ENCODE results near the gene RNF144B.
"Not testable (repeated sequence)": the region's sequence is repeated elsewhere in the genome, so short reads cannot be mapped to it uniquely, and the experiment has no call there.

Gene RNF144B

DNA sequence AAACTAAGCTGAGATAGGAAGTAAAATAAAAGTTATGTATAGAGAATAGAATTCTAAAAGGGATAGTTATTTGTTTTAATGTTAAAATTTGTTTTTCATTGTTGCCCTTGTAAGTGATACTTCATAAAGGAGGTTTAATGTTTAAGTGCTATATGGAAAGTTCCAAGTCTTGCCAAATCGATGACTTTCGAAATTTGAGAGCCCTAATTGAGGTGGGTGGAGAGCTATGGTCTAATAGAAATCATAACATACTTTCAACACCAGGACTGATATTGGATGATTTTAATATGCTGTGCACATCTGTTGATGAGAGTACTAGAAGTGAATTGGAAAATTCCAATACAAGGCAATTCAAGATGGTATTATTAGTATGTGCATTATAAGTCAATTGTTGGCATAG lies 64.6 kb downstream of the RNF144B start:
- no peak for DNase-seq

DNA sequence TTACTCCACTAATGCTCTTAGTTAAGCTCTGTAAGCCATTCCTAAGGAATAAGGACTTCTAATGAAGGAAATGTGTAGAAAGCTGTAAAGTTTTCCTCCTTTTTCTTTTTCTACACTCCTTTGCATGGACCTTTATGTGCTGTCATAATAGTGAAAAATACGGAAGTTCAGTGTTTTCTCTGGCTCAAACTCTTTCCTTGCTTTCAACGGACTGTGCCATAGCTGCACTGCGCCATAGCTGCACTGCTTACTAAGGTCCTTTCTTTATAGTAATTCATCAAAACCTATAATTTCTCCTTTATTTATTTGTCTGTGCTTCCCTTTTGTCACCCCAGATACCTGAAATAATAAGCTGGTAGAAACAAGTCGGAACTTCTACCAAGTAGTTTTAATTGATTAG lies 67.3 kb downstream of the RNF144B start:
- DNase-seq: no peak

DNA sequence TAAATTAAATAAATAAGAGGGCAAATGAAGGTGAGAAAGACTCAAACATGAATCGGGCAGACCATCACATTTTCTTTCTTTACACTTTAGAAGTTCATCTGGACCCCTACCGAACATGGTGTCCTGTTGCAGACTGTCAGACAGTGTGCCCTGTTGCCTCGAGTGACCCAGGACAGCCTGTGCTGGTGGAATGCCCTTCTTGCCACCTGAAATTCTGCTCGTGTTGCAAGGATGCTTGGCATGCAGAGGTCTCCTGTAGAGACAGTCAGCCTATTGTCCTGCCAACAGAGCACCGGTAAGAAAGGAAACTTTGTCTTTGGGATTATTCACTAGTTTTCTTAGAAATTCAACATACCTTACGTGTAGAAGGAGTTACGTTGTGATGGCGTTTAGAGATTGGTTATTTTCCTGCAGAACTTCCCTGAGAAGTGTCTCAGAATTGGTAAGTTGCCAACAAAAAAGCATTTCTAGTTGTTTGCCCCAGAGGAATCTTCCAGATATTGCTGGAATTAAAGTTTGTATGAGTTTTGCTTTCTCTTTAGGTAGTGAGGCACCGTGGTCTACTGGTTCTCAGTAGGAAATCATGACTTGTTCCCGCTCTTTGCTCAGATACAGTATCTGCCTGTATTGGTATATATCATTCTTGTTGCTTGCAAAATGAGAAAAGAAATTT lies 70.1 kb downstream of the RNF144B start:
- no peak for DNase-seq

- not testable (repeated sequence) for DNase-seq
These were observed 70.9 kb downstream of the RNF144B start for GRCh38 chr6:18458086-18458485.

DNA sequence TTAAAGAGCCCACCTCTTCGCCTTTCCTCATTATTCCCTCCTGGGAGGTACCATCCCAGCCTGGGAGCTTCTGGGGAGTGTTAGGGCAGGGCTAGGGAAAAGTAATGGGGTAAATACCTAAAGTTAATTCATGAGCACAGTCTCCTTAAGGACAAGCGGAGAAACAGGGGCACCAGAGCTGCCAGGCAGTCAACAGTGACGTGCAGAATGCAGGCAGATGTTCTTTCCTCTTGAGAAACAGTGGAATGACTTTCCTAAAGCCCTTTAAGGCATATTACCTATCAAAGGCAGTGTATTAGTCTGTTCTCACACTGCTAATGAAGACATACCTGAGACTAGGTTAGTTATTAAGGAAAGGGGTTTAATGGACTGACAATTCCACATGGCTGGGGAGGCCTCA lies 76.3 kb downstream of the RNF144B start:
- DNase-seq: no peak

- DNase-seq: no peak
These were observed 77.0 kb downstream of the RNF144B start for GRCh38 chr6:18464176-18464575.

DNA sequence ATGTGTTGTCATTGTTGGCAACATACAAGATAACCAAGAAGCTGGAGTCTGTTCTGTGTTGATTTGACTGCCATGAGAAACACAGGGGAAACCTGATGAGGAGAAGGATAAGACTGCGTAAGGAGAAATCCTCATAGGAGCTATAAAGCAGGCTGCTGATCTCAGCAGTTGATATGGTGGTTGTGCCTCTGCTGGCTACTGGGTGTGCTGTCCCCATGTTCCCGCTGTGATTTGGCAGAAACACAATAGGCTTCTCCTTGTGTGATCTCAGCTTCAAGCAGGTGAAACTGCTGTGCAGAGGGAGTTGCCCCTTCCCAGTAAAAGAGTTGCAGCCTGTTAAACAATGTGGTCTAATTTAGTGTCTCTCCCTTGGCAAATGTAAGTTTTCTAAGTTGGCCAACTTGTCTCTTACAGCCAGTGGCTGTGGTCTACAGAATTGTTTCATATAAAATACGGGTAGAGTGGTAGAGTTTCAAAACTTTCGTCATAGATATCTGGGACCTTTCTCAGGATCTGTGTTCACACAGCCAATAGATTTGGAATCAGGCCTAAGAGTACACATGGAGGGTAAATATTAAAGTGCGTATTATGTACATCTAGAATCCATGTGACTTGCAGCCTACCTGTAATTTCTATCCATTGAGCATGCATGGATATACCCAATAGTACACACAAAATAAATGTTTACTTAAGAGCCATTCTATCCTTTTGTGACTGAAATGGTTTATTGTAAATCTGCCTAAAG lies 78.4 kb downstream of the RNF144B start:
- DNase-seq: no peak

GRCh38 chr6:18467741-18468502 lies 80.8 kb downstream of the RNF144B start:
- DNase-seq: no peak

DNA sequence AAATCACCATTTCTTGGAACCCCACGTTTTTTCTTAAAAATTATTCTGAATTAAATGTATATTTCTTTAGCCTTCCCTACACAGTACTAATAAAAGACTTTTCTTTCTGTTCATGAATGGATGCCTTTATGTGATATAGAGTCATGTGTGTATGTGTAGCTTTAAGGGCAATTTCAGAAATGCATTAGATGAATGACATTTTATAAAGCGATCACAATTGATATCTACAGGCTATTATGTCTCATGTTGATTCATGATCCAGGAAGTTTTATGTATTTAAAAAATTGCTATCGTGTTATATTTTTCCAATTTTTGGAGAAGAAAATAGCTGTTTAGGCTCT lies 81.3 kb downstream of the RNF144B start:
- DNase-seq: no peak

GRCh38 chr6:18469536-18469935 lies 82.4 kb downstream of the RNF144B start:
- no peak for DNase-seq

GRCh38 chr6:18471232-18471964 lies 84.2 kb downstream of the RNF144B start:
- no peak for DNase-seq

- no peak for DNase-seq
These were observed 85.8 kb downstream of the RNF144B start for GRCh38 chr6:18472941-18473340.

DNA sequence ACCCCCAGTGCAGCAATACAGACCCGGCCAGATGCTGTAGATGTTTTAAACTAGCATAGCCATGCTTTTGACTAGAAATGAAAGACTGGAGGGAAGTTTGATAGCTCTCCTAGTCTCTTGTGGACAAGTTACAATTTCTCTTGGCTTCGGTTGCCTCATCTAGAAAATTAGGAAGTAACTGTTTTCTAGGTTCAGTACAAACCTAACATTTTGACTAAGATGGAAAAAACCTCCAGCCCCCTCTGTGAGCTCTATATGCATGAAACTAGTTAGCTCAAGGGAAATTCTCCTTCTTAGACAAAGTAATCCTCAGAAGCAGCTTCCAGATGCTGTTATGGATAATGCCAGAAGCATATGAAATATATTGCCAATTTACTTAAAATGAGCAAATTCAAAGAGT lies 86.6 kb downstream of the RNF144B start:
- DNase-seq: no peak

DNA sequence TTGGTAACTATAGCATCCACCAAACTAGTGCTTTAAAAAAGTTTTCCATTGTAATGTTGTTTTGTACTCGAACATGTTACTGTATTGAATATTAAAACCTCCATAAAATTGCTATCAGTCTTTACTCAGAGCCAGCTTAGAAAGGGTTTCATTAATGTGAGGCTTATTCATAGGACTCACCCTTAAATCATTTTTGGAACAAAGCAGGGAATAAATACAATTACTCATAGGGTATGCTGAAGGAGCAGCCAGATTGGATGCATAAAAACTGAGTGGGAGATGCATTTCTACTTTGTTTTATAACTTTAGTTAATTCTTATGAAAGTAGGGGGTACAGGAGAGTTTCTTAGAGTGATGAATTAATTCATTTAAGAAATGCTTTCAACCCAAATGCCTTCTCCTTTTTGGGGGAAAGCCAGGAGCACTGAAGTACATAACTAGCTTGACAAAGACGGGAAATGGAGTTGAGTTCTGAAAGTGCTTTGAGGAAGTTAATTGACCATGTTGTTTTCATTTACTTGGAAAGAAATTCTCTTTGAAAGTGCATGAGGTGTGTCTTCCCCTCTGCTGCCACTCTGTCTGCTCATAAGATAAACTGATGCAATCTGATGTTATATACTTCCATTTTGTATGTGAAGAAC lies 90.3 kb downstream of the RNF144B start:
- no peak for DNase-seq

DNA sequence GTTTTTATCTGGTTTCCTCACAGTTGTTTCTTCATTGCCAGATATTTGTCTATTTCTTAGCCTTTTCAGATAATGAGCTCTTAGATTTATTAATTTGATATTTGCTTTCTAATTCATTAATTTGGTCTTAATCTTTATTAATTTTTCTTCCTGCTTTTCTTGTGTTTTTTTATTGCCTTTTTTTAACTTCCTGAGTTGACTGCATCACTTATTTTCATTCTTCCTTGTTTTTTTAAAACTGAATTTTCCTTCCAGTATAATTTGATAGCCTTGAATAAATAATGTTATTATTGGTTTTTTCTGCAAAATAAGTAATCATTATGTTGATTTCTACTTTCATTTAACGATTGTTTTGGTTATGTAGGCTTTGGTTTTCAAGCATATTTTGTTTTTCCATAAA lies 91.5 kb downstream of the RNF144B start:
- no peak for DNase-seq

DNA sequence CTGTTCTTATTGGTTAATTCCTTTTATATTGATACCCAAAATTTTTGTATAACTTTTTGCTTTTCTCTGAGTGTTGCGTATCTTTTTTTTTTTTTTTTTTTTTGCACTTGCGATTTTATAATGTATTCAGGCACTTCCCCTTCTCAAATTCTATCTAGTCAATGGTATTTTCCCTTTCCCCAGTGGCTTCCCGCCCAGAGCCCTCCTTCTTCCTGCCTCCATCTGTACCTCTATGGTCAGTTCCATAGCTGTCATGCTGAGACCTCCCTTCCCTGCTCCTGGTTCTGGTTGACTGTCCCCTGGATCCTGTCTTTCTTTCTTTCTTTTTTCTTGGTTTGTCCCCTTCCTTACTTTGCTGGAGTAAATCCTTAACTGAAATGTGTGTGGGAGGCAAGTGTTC lies 94.7 kb downstream of the RNF144B start:
- no peak for DNase-seq

DNA sequence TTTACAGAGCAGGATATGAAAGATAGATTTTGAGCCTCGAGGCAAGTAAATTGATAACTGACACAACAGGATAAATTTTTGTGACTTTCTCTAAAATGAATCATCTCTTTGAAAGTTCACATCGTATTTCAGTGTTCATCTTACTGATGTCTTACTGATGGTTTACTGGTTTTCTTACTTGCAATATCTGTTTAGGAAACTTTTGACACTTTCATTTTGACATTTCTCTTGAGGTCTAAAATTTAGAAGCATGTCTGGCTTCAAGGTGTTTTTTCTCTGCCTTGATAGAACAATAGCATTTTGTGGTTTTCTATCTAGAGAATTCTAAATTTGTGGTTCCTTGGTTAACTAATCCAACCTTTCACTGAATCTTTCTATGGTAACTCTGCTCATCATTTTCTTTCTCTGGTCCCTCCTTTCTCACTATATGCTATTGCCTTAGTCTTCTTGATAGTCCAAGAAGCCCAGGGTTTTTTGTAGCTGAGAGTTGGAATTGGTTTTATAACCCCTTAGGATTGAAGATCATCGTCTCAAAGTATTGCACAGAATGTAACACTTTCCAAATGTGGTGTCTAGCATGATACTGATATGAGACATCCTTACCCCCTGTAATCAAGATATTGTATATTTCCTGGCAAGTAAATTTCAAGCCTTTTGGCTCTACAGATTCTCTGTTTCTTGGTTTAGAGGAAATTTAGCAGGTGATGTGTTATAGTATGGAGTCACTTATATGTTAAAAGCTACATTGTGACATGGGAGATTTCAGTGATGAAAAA lies 98.7 kb downstream of the RNF144B start:
- no peak for DNase-seq

DNA sequence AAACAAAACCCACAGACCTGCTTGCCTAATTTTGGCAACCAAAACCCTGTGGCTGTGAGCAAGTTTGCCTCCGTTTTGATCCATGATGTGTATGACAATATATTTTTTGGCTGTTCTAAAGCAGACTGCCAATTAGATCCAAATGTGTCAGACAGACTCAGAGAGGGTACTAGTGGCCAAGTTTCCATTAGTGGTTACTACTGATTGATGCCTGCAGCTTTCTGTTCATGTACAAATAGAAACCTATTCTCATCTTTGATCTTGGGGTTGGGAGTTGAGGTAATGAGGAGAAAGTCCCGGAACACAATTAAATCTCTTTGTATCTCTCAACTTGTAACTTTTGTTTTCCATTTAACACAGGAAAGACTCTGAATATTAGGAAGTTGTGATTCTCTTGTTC lies 100.9 kb downstream of the RNF144B start:
- DNase-seq: no peak

DNA sequence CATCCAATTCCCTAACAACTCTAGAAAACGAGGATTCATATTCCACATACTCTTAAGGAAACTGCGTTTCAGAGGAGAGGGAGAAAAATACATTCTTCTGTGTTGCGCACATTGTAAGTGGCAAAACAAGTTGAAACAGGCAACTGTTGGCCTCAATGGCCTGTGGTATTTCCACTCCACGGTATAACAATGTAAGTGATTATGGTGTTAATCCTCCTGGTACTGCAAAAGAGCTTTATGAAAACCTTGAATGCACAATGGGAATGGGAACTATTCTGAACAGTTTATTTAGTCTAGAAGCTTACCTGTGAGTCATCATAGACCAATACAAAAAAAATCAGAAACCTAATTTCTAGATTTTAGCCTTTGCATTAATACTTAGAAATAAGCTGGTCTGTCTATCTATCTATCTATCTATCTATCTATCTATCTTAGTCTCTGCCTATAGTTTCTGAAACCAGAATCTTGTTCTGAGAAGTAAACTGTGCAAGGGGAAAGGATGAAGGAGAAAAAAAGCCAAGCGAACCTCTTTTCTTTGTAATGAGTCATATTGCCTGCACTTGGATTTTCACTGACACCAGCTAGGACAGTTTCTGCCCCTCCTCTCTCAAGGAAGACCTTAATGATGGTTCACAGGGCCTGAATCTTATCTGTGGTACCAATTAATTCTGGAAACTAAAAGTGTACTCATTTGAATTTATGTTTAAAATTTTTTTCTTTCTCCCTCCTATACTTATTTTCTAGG lies 101.5 kb downstream of the RNF144B start:
- no peak for DNase-seq

DNA sequence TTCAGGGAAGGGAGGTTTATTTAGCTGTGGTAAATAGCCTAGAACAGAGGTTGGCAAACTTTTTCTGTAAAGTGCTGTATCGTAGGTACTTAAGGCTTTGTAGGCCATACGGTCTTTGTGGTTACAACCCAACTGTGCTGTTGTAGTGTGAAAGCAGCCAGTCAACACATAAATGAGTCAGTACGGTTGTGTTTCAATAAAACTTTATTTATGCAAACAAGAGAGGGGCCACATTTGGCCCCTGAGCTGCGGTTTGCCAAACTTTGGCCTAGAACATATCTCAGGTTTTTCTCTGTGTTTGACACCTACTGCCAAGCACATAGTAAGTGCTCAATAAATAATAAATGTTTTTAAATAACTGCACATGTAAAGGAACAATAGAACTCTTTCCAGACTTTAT lies 102.2 kb downstream of the RNF144B start:
- no peak for DNase-seq

DNA sequence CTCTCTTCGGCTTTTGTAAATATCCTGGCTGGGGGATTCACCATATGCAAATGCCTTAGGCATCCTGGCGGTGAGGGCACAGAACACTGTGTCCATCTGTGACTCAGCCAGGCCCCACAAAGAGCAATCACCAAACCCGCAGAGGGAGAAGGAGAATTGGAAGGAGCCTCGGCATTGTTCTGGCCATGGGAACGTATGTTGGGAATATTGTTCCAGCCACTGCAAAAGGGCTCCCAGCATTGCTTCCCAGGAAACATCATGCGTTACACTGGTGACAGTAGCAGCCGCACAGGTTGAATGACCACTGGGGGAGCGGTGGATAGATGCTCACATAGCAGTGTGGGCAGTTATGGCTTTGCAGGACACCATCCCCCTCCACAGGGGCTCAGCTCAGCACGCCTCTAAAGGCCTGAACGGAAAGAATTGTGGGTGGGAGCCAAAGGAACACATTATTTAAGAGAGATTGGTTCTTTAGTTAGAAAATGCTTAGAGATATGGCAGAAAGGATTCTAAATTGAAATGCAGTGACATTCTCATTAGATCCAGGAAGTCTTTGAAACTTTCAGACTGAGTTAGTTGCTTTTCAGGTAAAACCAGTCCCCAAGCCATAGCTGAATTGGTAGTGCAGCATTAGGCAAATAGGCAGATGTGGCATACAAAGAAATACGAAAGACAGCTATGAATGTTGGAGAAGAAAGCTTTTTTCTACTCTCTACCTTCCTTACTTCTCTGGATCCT lies 104.3 kb downstream of the RNF144B start:
- no peak for DNase-seq

Measured in CD4-positive, alpha-beta T cell treated with Interleukin-10 for 1 hour (primary cell).